Subcutaneous abdominal adipose tissue (tissue), 5 donors: ENCODE results near the gene ABCA2.
A peak's percentile ranks its signal among the peaks of the same experiment; 100 is the strongest.

Experiments
- H3K27ac ChIP-seq: one replicate; pipeline ENCODE4 v1.7.0; 2013; ENCODE audit warnings: low read depth, mild to moderate bottlenecking, inconsistent platforms, low read length, moderate library complexity
- H3K27me3 ChIP-seq, 5 donors: one replicate each; pipeline ENCODE4 v1.7.0; 2013; ENCODE audit warnings: low read length in 5 of 5, inconsistent platforms in 1 of 5; ENCODE audit not compliant: control insufficient read depth in 5 of 5, insufficient read depth in 4 of 5
- H3K36me3 ChIP-seq, 5 donors: one replicate each; pipeline ENCODE4 v1.7.0; 2013; ENCODE audit warnings: low read length in 5 of 5; ENCODE audit not compliant: control insufficient read depth in 5 of 5, insufficient read depth in 5 of 5
- H3K4me1 ChIP-seq, 5 donors: one replicate each; pipeline ENCODE4 v1.7.0; 2013; ENCODE audit warnings: low read length in 5 of 5, mild to moderate bottlenecking in 3 of 5, moderate library complexity in 1 of 5; ENCODE audit not compliant: control insufficient read depth in 5 of 5, insufficient read depth in 5 of 5
- H3K4me3 ChIP-seq, 5 donors: one replicate each; pipeline ENCODE4 v1.7.0; 2013; ENCODE audit warnings: low read length in 5 of 5, low read depth in 1 of 5
- H3K9ac ChIP-seq, 5 donors: one replicate each; pipeline ENCODE4 v1.7.0; 2013; ENCODE audit warnings: low read length in 5 of 5, mild to moderate bottlenecking in 4 of 5, moderate library complexity in 3 of 5
- H3K9me3 ChIP-seq, 5 donors: one replicate each; pipeline ENCODE4 v1.7.0; 2013; ENCODE audit warnings: low read length in 5 of 5; ENCODE audit not compliant: control insufficient read depth in 5 of 5
- donor health status: healthy.
- donor health status: healthy.
- donor health status: healthy.
- donor health status: healthy.
- donor health status: healthy.

ABCA2 gene

DNA sequence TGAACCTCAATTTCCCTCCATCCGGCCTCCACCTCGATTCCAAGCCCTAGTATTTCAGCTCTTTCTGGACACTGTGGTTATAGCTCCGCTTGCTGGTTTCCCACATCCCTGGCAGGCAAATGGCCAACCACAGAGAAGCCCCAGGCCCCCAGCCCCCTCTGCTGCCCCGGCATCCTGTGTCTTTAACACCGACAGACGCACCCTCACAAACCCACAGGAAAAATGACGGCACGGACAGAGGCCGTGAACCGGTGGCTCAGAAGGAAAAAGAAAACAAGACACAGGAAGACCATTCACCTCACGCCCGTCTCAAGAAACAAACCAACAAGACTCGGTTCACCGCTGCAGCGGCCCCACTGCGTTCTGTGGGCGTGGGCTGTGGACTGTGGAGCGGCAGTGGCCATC is 30.2 kb downstream of the ABCA2 start:
- Histone ChIP-seq H3K27me3 (peaks cover 8 to 23% (median 21%) of the 10 kb centered on the region in 5 donors), H3K4me3 (no peak overlapping the region), H3K27ac (no peak overlapping the region), H3K9ac (peak overlapping the region in 1 of 5 donors; percentile 28), H3K4me1 (peaks cover 1 to 45% (median 30%) of the 10 kb centered on the region in 5 donors), H3K9me3 (no peaks in the 10 kb centered on the region), H3K36me3 (peaks cover 0 to 7% (median 4%) of the 10 kb centered on the region in 5 donors)

DNA sequence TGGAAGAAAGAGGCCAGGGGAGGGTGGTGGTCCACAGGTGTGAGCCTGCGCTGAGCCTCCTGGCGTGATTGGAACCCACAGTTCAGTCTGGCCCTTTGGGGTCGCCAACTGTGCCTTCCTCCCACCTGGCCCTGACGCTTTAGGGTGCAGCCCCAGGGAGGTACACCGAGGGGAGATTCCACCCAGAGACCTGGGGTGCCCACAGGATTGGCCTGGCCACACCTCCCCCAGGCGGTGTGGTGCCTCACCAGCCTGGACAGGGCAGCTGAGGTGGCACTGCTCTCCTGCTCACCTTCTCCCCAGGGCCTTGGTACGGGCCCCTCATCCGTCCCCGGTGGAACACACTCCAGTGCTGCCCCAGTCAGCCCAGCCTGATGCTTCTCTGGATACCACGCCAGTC is 30.7 kb downstream of the ABCA2 start:
- Histone ChIP-seq H3K9me3 (no peaks in the 10 kb centered on the region), H3K27me3 (peaks cover 8 to 23% (median 21%) of the 10 kb centered on the region in 5 donors), H3K27ac (no peak overlapping the region), H3K36me3 (peaks cover 0 to 7% (median 4%) of the 10 kb centered on the region in 5 donors), H3K4me3 (no peak overlapping the region), H3K4me1 (peaks cover 1 to 49% (median 35%) of the 10 kb centered on the region in 5 donors), H3K9ac (no peak overlapping the region)

DNA sequence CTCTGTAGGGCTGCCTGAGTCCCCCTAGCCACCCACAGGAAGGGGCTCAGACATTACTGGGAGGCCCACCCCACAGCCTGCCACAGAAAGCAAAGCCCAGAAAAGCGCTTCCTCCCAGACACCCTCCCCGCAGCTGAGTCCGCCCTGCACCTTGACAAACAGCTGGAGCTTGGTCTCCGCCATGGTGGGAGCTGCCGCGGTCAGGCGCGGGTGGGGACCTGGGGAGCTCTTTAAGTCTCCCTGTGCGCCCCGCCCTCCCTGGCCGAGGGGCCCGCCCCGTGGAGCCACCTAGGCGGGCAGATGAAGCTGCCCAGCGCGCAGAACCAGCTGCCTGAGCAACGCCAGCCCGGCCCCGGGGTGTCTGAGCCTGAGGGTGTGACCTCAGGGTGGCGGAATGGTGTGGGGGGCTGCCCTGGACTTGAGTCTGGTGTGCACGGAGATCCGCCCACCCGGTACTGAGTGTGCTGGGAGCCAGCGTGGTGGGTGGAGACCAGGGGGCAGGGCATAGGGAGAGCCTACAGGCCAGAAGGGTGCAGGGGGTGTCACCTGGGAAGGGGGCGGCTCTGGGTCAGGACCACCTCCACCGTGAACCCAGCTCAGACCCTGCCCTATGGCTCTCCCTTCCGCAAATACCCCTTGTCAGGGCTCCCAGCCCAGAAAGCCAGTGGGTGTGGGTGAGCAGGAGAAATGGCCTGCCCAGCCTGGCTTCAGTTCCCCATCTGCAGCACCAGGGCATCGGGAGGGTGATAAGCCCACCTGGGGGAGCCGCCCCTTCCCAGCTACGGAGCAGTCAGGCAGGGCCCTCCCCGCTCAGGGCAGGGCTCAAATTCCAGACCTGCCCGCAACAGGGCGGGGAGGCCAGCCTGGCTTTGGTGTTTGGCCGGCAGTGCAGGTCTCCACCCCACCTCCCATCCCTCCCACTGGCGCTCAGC is 31.4 kb downstream of the ABCA2 start, which contains the start of gene CLIC3:
Gene CLIC3, minus strand, starts transcription at position 208 of the 932 bp plus-strand sequence. Its CDS starts 25 bp downstream, at position 183.
- Histone ChIP-seq H3K27ac (no peak within 1 kb of the TSS), H3K9me3 (no peaks in the 10 kb centered on the region), H3K4me3 (peak within 1 kb of the TSS in 2 of 5 donors; percentile 11 to 19), H3K9ac (no peak within 1 kb of the TSS), H3K36me3 (peaks cover 0 to 7% (median 4%) of the 10 kb centered on the region in 5 donors), H3K4me1 (peaks cover 1 to 47% (median 35%) of the 10 kb centered on the region in 5 donors), H3K27me3 (peaks cover 8 to 23% (median 21%) of the 10 kb centered on the region in 5 donors)

DNA sequence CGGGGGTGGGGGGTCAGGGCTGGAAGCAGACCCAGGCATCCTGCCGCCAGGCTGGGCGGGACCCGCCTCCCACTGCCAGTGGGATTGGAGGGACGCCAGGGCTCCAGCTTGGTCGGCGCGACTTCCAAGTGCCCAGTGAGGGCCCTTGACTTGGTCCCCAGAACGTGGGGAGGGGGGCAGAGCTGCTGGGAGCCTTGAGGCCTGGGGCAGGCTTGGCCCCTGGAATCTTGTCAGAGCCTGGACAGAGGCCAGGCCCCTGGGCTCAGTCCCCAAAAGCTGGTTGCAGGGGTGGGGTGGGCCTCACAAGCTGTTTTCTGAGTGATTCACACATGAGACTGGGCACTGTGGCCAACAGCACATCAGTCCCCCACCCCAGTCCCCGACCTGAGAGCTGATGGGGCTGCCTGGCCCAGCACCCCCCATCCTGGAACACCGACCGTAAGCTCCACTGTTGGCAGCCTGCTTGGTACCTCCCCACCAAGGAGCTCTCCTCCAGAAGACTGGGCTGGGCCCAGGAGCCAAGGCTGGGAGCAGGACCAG is 32.2 kb downstream of the ABCA2 start:
- no peaks in the 10 kb centered on the region for H3K9me3 ChIP-seq
- no peak overlapping the region for H3K27ac ChIP-seq
- H3K9ac ChIP-seq: no peak overlapping the region
- H3K27me3 ChIP-seq: peaks cover 8 to 23% (median 21%) of the 10 kb centered on the region in 5 donors
- peaks cover 0 to 7% (median 4%) of the 10 kb centered on the region in 5 donors for H3K36me3 ChIP-seq
- peaks cover 1 to 47% (median 35%) of the 10 kb centered on the region in 5 donors for H3K4me1 ChIP-seq
- H3K4me3 ChIP-seq: peak overlapping the region in 1 of 5 donors; percentile 11

DNA sequence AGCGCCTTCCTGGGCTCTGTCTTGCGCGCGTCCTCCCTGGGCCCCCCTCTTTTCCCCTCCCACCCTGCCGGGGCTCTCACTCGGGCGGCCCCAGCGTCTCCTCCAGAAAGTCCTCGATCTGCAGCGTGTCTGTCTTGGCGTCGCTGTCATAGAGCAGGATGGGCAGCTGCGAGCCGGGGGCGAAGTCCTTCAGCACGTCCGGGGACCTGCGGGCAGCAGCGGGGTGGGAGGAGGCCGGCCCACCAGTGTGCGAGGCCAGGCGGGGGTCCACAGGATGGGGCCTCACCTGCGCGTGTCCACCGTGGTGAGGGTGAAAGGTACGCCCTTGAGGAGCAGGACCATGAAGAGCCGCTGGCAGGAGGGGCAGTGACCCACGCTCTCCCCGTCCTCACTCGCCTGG is 32.7 kb downstream of the ABCA2 start:
- Histone ChIP-seq H3K9me3 (peaks cover 0 to 3% (median 0%) of the 10 kb centered on the region in 5 donors), H3K4me3 (no peak overlapping the region), H3K27me3 (peaks cover 8 to 23% (median 21%) of the 10 kb centered on the region in 5 donors), H3K36me3 (peaks cover 0 to 7% (median 4%) of the 10 kb centered on the region in 5 donors), H3K27ac (no peak overlapping the region), H3K9ac (no peak overlapping the region), H3K4me1 (peaks cover 1 to 44% (median 34%) of the 10 kb centered on the region in 5 donors)

DNA sequence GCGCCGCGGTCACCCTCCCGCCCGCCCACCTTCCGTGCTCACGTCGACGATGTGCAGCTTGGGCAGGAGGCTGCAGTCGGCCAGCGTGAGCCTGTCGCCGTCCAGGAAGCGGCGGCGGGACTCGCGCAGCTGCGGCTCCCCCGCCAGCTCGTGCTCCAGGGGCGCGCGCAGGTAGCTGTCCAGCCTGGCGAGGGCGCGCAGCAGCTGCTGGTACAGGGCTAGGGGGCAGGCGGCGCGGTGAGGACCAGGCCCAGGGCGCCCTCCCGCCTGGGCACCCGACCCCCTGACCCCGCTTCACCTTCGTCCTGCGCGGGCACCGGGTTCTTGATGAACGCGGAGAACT is 33.2 kb downstream of the ABCA2 start:
- no peak overlapping the region for H3K27ac ChIP-seq
- H3K27me3 ChIP-seq: peaks cover 8 to 23% (median 21%) of the 10 kb centered on the region in 5 donors
- no peak overlapping the region for H3K9ac ChIP-seq
- no peak overlapping the region for H3K4me3 ChIP-seq
- H3K4me1 ChIP-seq: peaks cover 1 to 39% (median 29%) of the 10 kb centered on the region in 5 donors
- peaks cover 0 to 4% (median 0%) of the 10 kb centered on the region in 5 donors for H3K9me3 ChIP-seq
- H3K36me3 ChIP-seq: peaks cover 0 to 7% (median 4%) of the 10 kb centered on the region in 5 donors

DNA sequence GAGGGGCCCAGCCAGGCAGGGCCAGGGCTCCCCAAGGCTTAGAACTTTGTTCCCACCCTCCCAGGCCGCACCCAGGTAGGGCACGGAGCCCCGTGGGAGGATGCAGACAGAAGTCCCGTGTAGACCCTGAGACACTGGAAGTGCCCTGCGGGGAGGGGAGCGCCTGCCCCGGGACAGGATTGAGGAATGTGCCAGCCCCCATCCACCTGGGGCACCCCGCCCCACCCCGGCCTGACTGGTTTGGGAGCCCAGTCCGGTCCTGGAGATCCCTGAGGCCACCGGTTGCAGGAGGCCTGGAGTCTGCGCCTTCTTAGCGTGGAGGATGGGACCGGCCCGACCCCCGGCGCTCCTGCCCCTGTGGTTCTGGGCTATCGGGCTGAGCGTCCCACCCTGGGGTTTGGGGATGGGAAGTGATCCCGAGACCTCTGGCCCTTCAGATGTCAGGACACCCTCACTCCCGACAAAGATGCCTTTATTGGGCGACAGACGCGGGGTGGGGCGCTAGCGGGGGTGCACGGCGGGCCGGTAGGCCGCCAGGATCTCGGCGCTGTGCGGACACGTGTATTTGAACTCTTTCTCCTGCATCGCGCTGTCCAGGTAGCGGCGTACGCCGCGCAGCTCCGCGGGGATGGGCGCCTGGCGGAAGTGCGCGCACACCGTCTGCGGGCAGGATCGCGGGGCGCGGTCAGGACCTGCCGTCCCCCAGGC is 33.7 kb downstream of the ABCA2 start:
- Histone ChIP-seq H3K27me3 (peaks cover 8 to 23% (median 21%) of the 10 kb centered on the region in 5 donors), H3K9ac (no peak overlapping the region), H3K27ac (no peak overlapping the region), H3K4me3 (no peak overlapping the region), H3K4me1 (peaks cover 1 to 36% (median 29%) of the 10 kb centered on the region in 5 donors), H3K36me3 (peaks cover 0 to 7% (median 4%) of the 10 kb centered on the region in 5 donors), H3K9me3 (peaks cover 0 to 4% (median 0%) of the 10 kb centered on the region in 5 donors)

DNA sequence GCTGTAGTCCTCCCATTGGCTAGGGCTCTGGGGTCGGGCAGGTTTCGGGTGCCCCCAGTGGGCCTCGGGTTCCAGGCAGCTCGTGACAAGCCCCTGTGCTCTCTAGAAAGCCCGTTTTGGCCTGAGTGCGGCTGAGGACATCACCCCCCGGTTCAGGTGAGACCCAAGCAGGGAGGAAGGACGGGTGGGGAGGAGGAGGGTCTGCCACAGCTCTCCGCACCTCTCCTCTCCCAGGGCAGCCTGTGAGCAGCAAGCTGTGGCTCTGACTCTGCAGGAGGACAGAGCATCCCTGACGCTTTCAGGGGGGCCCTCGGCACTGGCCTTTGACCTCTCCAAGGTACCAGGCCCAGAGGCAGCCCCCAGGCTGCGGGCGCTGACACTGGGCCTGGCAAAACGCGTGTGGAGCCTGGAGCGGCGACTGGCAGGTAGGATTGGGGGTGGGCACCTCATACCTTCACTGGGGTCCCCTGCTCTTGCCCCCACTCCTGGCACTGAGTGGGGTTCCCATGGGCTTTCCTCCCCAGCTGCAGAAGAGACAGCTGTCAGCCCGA is 35.1 kb downstream of the ABCA2 start:
- peaks cover 1 to 36% (median 29%) of the 10 kb centered on the region in 5 donors for H3K4me1 ChIP-seq
- H3K9ac ChIP-seq: peak overlapping the region; percentile 63 to 88 (median 70)
- H3K4me3 ChIP-seq: peak overlapping the region; percentile 69 to 86 (median 73)
- no peak overlapping the region for H3K27ac ChIP-seq
- H3K36me3 ChIP-seq: peaks cover 0 to 7% (median 4%) of the 10 kb centered on the region in 5 donors
- peaks cover 8 to 23% (median 21%) of the 10 kb centered on the region in 5 donors for H3K27me3 ChIP-seq
- peaks cover 0 to 4% (median 0%) of the 10 kb centered on the region in 5 donors for H3K9me3 ChIP-seq
